Ovary (tissue), 3 donors: ENCODE measurements around the gene UBR1.

Experiments
- CTCF ChIP-seq, 3 donors: fragments of 450-650 bp in 2 of 3; fragments of 200-600 bp in 1 of 3; IDR thresholded peaks; one replicate each; pipeline versions ENCODE4 v1.5.1 to v1.8.0; 2016 to 2022; ENCODE audit warnings: antibody characterized with exemption in 3 of 3, mild to moderate bottlenecking in 1 of 3
- EP300 ChIP-seq: sonication (generic); formaldehyde crosslinking; IDR thresholded peaks from one replicate; pipeline ENCODE4 v1.6.1; 2017; ENCODE audit warnings: antibody characterized with exemption
- POLR2A ChIP-seq: fragments of 450-650 bp; IDR thresholded peaks from one replicate; pipeline ENCODE4 v1.6.1; 2017; ENCODE audit warnings: antibody characterized with exemption, mild to moderate bottlenecking, moderate library complexity
- donor health status: DM: no; HTN: no; CAD: no.

GRCh38 chr15:42974202-42974862, 131.5 kb downstream of the UBR1 start:
- TF ChIP-seq CTCF (IDR thresholded peaks at IDR 0.05): no peak
- no peak for TF ChIP-seq POLR2A
- TF ChIP-seq EP300: no peak
